OCI-LY1 (cell line): ENCODE measurements around the gene AP1B1.
A peak's percentile ranks its signal among the peaks of the same experiment; 100 is the strongest.

ENCODE experiments used
- EZH2 ChIP-seq: fragments of 200-600 bp; sonication (generic), shearing (Covaris generic); IDR thresholded peaks from 2 replicates; pipeline ENCODE4 v1.8.0; 2017; ENCODE audit warnings: borderline replicate concordance, mixed run types, mild to moderate bottlenecking, antibody characterized with exemption, low read length, moderate library complexity, mixed read lengths
- TF ChIP-seq, protein P1 (sequence below): fragments of 200-600 bp; sonication (generic), shearing (Covaris generic); IDR thresholded peaks from 2 replicates; pipeline ENCODE4 v1.5.1; 2017; ENCODE audit warnings: mild to moderate bottlenecking, antibody characterized with exemption, low read length, moderate library complexity, mixed read lengths

DNA sequence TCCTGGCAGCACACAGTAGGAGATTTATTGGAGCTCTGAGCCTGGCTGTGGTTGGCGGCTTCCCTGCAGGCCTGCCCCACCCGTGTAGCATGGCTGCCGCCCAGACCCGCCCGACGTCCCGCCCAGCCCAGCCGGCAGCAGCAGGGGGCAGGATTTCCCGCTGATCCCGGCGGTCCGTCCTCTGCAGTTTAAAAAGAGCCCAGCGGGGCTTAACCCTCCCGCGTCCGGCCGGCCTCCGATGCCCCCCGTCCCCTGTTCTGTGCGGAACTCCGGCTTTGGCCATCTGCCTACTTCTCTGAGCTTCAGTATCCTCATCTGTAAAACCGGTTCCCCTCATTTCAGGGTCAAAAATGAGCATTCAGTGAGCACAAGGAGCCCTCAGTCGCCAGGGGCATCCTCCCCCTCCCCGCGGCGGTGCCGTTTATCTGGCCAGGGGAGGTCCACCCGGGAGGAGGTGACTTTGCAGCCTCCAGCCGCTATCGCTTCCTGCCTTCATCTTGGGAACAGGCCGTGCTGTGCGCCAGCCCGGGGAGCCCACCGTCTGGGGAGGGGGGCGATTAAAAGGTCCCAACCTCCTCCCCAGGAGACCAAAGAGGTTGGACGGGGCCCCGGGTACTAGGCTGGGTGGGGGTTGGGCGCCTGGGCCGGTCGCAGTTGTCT, 82.1 kb downstream of the AP1B1 start, which contains the start of gene GAS2L1:
- TF ChIP-seq, protein P1, sequence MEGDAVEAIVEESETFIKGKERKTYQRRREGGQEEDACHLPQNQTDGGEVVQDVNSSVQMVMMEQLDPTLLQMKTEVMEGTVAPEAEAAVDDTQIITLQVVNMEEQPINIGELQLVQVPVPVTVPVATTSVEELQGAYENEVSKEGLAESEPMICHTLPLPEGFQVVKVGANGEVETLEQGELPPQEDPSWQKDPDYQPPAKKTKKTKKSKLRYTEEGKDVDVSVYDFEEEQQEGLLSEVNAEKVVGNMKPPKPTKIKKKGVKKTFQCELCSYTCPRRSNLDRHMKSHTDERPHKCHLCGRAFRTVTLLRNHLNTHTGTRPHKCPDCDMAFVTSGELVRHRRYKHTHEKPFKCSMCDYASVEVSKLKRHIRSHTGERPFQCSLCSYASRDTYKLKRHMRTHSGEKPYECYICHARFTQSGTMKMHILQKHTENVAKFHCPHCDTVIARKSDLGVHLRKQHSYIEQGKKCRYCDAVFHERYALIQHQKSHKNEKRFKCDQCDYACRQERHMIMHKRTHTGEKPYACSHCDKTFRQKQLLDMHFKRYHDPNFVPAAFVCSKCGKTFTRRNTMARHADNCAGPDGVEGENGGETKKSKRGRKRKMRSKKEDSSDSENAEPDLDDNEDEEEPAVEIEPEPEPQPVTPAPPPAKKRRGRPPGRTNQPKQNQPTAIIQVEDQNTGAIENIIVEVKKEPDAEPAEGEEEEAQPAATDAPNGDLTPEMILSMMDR: peak; percentile 39
- TF ChIP-seq EZH2: no peak
